MM.1S (cell line): ENCODE measurements around the gene ZNF516.

Experiments
- EZH2 ChIP-seq: fragments of 300-600 bp; sonication (generic); optimal IDR thresholded peaks from 2 replicates; pipeline ENCODE3; 2017; ENCODE audit warnings: low read depth, mild to moderate bottlenecking, antibody characterized with exemption, low read length, mixed read lengths
- TF ChIP-seq, protein P1 (sequence below): fragments of 300-600 bp; sonication (generic); IDR thresholded peaks from 2 replicates; pipeline ENCODE4 v1.5.1; 2016; ENCODE audit warnings: antibody characterized with exemption, low read length, mixed read lengths

DNA sequence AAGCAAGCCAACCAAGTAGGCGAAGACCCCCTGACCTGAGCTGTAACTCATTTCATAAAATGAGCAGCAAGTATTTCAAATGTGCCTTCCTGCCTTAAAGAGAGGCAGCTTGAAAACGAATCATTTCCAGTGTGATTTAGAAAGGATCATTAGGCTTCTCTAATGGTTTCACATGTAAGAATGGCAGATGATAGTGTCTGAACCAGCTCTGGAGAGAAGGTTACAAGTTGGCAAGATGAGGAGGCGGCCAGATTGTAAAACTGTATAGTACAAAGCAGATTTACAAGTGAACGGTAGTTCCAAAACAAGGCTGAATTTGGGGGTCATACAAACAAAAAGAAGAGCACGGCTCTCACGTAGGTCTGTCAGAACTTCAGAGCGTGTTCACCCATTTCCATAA is 132.4 kb downstream of the ZNF516 start:
- TF ChIP-seq, protein P1, sequence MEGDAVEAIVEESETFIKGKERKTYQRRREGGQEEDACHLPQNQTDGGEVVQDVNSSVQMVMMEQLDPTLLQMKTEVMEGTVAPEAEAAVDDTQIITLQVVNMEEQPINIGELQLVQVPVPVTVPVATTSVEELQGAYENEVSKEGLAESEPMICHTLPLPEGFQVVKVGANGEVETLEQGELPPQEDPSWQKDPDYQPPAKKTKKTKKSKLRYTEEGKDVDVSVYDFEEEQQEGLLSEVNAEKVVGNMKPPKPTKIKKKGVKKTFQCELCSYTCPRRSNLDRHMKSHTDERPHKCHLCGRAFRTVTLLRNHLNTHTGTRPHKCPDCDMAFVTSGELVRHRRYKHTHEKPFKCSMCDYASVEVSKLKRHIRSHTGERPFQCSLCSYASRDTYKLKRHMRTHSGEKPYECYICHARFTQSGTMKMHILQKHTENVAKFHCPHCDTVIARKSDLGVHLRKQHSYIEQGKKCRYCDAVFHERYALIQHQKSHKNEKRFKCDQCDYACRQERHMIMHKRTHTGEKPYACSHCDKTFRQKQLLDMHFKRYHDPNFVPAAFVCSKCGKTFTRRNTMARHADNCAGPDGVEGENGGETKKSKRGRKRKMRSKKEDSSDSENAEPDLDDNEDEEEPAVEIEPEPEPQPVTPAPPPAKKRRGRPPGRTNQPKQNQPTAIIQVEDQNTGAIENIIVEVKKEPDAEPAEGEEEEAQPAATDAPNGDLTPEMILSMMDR, result no peak
- no peak for TF ChIP-seq EZH2
